Prostate gland (tissue), 2 donors: ENCODE results near the gene SLC9C1.

Experiments used
- CTCF ChIP-seq, 4 experiments: fragments of 200-600 bp in 2 of 4; fragments of 450-650 bp in 2 of 4; sonication (generic) in 2 of 4; IDR thresholded peaks; 1 replicate in 3 of 4; 2 replicates in 1 of 4; pipeline ENCODE4 v1.5.1; 2016 to 2019; ENCODE audit warnings: antibody characterized with exemption in 4 of 4, mild to moderate bottlenecking in 2 of 4, moderate library complexity in 2 of 4
- POLR2A ChIP-seq: fragments of 450-650 bp; IDR thresholded peaks from one replicate; pipeline ENCODE4 v1.6.1; 2016; ENCODE audit warnings: antibody characterized with exemption, mild to moderate bottlenecking
- POLR2AphosphoS5 ChIP-seq: sonication (generic); formaldehyde crosslinking; IDR thresholded peaks from one replicate; pipeline ENCODE4 v1.6.1; 2017; ENCODE audit warnings: antibody characterized with exemption

DNA sequence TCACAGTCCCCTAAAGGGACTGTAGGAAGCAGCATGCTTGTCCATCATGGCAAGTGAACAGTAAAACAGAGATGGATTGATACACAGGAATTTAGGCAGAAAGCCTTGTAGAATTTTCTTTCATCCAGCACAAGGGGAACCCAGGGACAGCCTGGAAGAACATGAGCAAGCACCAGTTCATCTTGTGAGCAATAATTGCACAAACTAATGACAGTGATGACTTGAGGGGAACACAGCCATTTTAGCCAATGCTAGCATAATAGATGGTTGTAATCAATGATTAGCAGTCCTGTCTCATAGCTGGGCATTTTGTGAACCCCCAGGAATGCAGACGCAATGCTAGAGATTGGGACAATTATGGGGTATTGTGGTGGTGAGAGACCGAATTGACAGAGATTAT, 45.6 kb upstream of the SLC9C1 start:
- TF ChIP-seq CTCF (IDR thresholded peaks at IDR 0.05) (no peak), POLR2A (no peak), POLR2AphosphoS5 (no peak)
